Measurements from ENCODE around the gene ZNF326. TPM values are rescaled to one million over a fixed set of nuclear protein-coding genes. Genes with fewer than 3 reads are reported as not detected.

Gene ZNF326
- polyA plus RNA-seq, 1 of the 3 experiments (the other 2 are of a cell fraction) = 16.4 TPM

GRCh38 chr1:89998306-89998705 lies 3.4 kb downstream of the ZNF326 start:
- ChIA-PET CTCF (interaction anchor here (1.8 kb wide), 1 partner anchor 9 kb away, joined by 4 read pairs; no protein-coding TSS in a partner anchor), POLR2A (no interaction called here)
- Histone ChIP-seq H3K36me3 (replicated peaks in 1 of 2; ENCODE audit: control insufficient read depth in 1 of 2, insufficient read depth in 2 of 2, low read length in 1 of 2) (peaks cover 24 to 33% of the 10 kb centered on the region in 2 experiments), H3K9ac (no peak overlapping the region), H3K4me2 (peak overlapping the region; percentile 81; the same call in 1 of the 2 replicates), H3F3A (replicated peaks; ENCODE audit: insufficient read depth) (peaks cover 12% of the 10 kb centered on the region), H3K27me3 (ENCODE audit: insufficient read depth) (no peaks in the 10 kb centered on the region), H3K27ac (ENCODE audit: low read depth in 2 of 2, low read length in 1 of 2) (peak overlapping the region in 1 of 2 experiments; percentile 41; a peak in 2 of 4 replicates), H3K4me1 (ENCODE audit: control insufficient read depth in 1 of 2, insufficient read depth in 2 of 2, low read depth in 1 of 2, low read length in 1 of 2) (peaks cover 12 to 33% of the 10 kb centered on the region in 2 experiments; a peak in 3 of 4 replicates), H3K9me2 (no peaks in the 10 kb centered on the region), H4K20me1 (ENCODE audit: insufficient read depth) (peaks cover 76% of the 10 kb centered on the region), H3K79me2 (ENCODE audit: insufficient read depth) (peaks cover 83% of the 10 kb centered on the region), H2AFZ (ENCODE audit: low read depth) (no peak overlapping the region), H3K9me3 (no peaks in the 10 kb centered on the region), H3K4me3 (ENCODE audit: low read depth in 2 of 2, low read length in 1 of 2) (no peak overlapping the region)
- DNase-seq = no peak
- TF ChIP-seq RXRA (IDR thresholded peaks at IDR 0.05; ENCODE audit: borderline replicate concordance, low read depth) = no peak
- no peak for TF ChIP-seq FOXM1 (IDR thresholded peaks at IDR 0.05; ENCODE audit: low read depth)
- peak; percentile 28; the same call in 1 of the 2 replicates for TF ChIP-seq POLR2AphosphoS5 (IDR thresholded peaks at IDR 0.05; ENCODE audit: low read depth, low read length)
- TF ChIP-seq EZH2phosphoT487 (IDR thresholded peaks at IDR 0.05; ENCODE audit: borderline replicate concordance, low read depth) = no peak
- no peak for TF ChIP-seq FOXJ3 (CRISPR knock-in tag; IDR thresholded peaks at IDR 0.05)
- TF ChIP-seq FOSL2 (IDR thresholded peaks at IDR 0.05; ENCODE audit: borderline replicate concordance, low read depth) = peak; percentile 17; the same call in 1 of the 2 replicates
- no peak for TF ChIP-seq TAF1 (IDR thresholded peaks at IDR 0.05; ENCODE audit: borderline replicate concordance, low read depth, low read length)
- TF ChIP-seq NFIC (IDR thresholded peaks at IDR 0.05; ENCODE audit: borderline replicate concordance) = peak; percentile 47; the same call in 1 of the 2 replicates
- TF ChIP-seq CTCF (IDR thresholded peaks at IDR 0.05) = no peak
- no peak for TF ChIP-seq RCOR1 (IDR thresholded peaks at IDR 0.05; ENCODE audit: low read length)
- no peak for TF ChIP-seq EP300 (IDR thresholded peaks at IDR 0.05; ENCODE audit: borderline replicate concordance in 1 of 2, low read depth in 1 of 2, low read length in 1 of 2)
- TF ChIP-seq, protein P1, sequence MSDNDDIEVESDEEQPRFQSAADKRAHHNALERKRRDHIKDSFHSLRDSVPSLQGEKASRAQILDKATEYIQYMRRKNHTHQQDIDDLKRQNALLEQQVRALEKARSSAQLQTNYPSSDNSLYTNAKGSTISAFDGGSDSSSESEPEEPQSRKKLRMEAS (IDR thresholded peaks at IDR 0.05; ENCODE audit: low read depth) = no peak
- TF ChIP-seq JUND (IDR thresholded peaks at IDR 0.05) = peak; percentile 27; the same call in 1 of the 2 replicates
- TF ChIP-seq PBX3 (IDR thresholded peaks at IDR 0.05) = peak; percentile 43; the same call in 1 of the 2 replicates
- TF ChIP-seq YY1 (IDR thresholded peaks at IDR 0.05; ENCODE audit: low read depth) = no peak
- TF ChIP-seq TEAD4 (IDR thresholded peaks at IDR 0.05; ENCODE audit: borderline replicate concordance, insufficient read depth) = no peak
- TF ChIP-seq, protein P2, sequence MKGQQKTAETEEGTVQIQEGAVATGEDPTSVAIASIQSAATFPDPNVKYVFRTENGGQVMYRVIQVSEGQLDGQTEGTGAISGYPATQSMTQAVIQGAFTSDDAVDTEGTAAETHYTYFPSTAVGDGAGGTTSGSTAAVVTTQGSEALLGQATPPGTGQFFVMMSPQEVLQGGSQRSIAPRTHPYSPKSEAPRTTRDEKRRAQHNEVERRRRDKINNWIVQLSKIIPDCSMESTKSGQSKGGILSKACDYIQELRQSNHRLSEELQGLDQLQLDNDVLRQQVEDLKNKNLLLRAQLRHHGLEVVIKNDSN (IDR thresholded peaks at IDR 0.05; ENCODE audit: borderline replicate concordance, low read depth) = no peak
- TF ChIP-seq, protein P3, sequence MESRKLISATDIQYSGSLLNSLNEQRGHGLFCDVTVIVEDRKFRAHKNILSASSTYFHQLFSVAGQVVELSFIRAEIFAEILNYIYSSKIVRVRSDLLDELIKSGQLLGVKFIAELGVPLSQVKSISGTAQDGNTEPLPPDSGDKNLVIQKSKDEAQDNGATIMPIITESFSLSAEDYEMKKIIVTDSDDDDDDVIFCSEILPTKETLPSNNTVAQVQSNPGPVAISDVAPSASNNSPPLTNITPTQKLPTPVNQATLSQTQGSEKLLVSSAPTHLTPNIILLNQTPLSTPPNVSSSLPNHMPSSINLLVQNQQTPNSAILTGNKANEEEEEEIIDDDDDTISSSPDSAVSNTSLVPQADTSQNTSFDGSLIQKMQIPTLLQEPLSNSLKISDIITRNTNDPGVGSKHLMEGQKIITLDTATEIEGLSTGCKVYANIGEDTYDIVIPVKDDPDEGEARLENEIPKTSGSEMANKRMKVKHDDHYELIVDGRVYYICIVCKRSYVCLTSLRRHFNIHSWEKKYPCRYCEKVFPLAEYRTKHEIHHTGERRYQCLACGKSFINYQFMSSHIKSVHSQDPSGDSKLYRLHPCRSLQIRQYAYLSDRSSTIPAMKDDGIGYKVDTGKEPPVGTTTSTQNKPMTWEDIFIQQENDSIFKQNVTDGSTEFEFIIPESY (IDR thresholded peaks at IDR 0.05; ENCODE audit: borderline replicate concordance, low read depth) = no peak
- no peak for TF ChIP-seq SIN3A (IDR thresholded peaks at IDR 0.05; ENCODE audit: borderline replicate concordance, low read depth, low read length)
- TF ChIP-seq CHD2 (IDR thresholded peaks at IDR 0.05; ENCODE audit: low read length, partially characterized antibody) = no peak
- no peak for TF ChIP-seq SMC3 (IDR thresholded peaks at IDR 0.05; ENCODE audit: low read depth, low read length)
- TF ChIP-seq, protein P4, sequence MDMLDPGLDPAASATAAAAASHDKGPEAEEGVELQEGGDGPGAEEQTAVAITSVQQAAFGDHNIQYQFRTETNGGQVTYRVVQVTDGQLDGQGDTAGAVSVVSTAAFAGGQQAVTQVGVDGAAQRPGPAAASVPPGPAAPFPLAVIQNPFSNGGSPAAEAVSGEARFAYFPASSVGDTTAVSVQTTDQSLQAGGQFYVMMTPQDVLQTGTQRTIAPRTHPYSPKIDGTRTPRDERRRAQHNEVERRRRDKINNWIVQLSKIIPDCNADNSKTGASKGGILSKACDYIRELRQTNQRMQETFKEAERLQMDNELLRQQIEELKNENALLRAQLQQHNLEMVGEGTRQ (IDR thresholded peaks at IDR 0.05; ENCODE audit: borderline replicate concordance, low read depth, low read length) = no peak
- TF ChIP-seq RAD21 (IDR thresholded peaks at IDR 0.05; ENCODE audit: low read length) = no peak
- TF ChIP-seq TCF12 (IDR thresholded peaks at IDR 0.05) = no peak
- TF ChIP-seq GATA2 (CRISPR knock-in tag; IDR thresholded peaks at IDR 0.05) = no peak
